ENCODE measurements around the gene FAR2. TPM values are rescaled to one million over a fixed set of nuclear protein-coding genes. Genes with fewer than 3 reads are reported as not detected.
"Not testable (repeated sequence)": the region's sequence is repeated elsewhere in the genome, so short reads cannot be mapped to it uniquely, and the experiment has no call there.

The FAR2 gene
- total and polyA plus RNA-seq, 7 donors, result 0.75 to 1.9 (median 1.6) TPM

- no peaks in the 10 kb centered on the region for H3K27me3 ChIP-seq (ENCODE audit: insufficient read depth in 3 of 3, low read length in 2 of 3)
- no peak for TF ChIP-seq CTCF (IDR thresholded peaks at IDR 0.05)
- DNase-seq, result no peak
- no peak overlapping the region for H3K27ac ChIP-seq
- 88 to 90% (median 88%) methylated on average over 5 of the region's 5 CpGs for WGBS, 3 donors
- H3K9me3 ChIP-seq, result no peaks in the 10 kb centered on the region
- ATAC-seq, result no peak
- no peaks in the 10 kb centered on the region for H3K36me3 ChIP-seq (ENCODE audit: insufficient read depth in 1 of 2, low read depth in 1 of 2)
- H3K4me1 ChIP-seq, result no peaks in the 10 kb centered on the region
- H3K4me3 ChIP-seq, result no peak overlapping the region
- intact Hi-C loops (cut with DNase I), result no loop called here
These were observed 135.1 kb downstream of the FAR2 start for GRCh38 chr12:29283969-29284700.

- intact Hi-C loops (cut with DNase I), result no loop called here
- ATAC-seq (no peak), DNase-seq (no peak)
- no peaks in the 10 kb centered on the region for H3K9me3 ChIP-seq
- no peak for TF ChIP-seq CTCF (IDR thresholded peaks at IDR 0.05)
- H3K27ac ChIP-seq, result no peak overlapping the region
- no peak overlapping the region for H3K4me3 ChIP-seq
- no peaks in the 10 kb centered on the region for H3K4me1 ChIP-seq
- no peaks in the 10 kb centered on the region for H3K27me3 ChIP-seq (ENCODE audit: insufficient read depth in 3 of 3, low read length in 2 of 3)
- WGBS, 3 donors, result 26 to 42% (median 36%) methylated on average over 3 of the region's 3 CpGs
- no peaks in the 10 kb centered on the region for H3K36me3 ChIP-seq (ENCODE audit: insufficient read depth in 1 of 2, low read depth in 1 of 2)
These were observed 137.2 kb downstream of the FAR2 start for GRCh38 chr12:29286081-29286790.

DNA sequence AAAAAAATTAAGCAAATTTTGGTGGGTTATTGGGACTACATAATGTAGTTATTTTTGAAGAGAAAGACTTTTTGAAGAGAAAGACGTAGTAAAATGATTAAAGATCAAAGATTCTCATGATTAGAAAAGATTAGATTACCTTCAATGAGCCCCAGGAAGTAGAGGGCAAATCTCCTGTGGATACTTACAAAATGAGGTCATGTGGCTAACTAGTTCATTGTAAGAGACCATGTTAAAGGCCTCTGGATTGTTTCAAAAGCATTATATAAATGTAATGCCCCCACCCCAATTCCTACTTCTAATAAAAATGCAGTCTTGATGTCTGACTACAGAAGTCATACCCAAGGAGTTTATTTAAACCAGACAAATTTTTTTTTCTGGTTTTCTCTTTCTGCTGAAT lies 138.5 kb downstream of the FAR2 start:
- no peak for TF ChIP-seq CTCF (IDR thresholded peaks at IDR 0.05)
- Histone ChIP-seq H3K9me3 (no peaks in the 10 kb centered on the region), H3K36me3 (ENCODE audit: insufficient read depth in 1 of 2, low read depth in 1 of 2) (no peaks in the 10 kb centered on the region), H3K27me3 (ENCODE audit: insufficient read depth in 3 of 3, low read length in 2 of 3) (no peaks in the 10 kb centered on the region), H3K4me3 (no peak overlapping the region), H3K27ac (no peak overlapping the region), H3K4me1 (no peaks in the 10 kb centered on the region)
- no peak for ATAC-seq
- intact Hi-C loops (cut with DNase I), result no loop called here
- DNase-seq, result no peak
- WGBS, 3 donors, result 78 to 90% (median 85%) methylated on average over 1 of the region's 1 CpG

- intact Hi-C loops (cut with DNase I), result no loop called here
- H3K36me3 ChIP-seq (ENCODE audit: insufficient read depth in 1 of 2, low read depth in 1 of 2), result no peaks in the 10 kb centered on the region
- H3K27ac ChIP-seq, result no peak overlapping the region
- H3K4me1 ChIP-seq, result no peaks in the 10 kb centered on the region
- no peaks in the 10 kb centered on the region for H3K27me3 ChIP-seq (ENCODE audit: insufficient read depth in 3 of 3, low read length in 2 of 3)
- H3K9me3 ChIP-seq, result no peaks in the 10 kb centered on the region
- no peak for TF ChIP-seq CTCF (IDR thresholded peaks at IDR 0.05)
- H3K4me3 ChIP-seq, result no peak overlapping the region
- DNase-seq, result no peak
- no peak for ATAC-seq
These were observed 139.0 kb downstream of the FAR2 start for GRCh38 chr12:29288031-29288430.

DNA sequence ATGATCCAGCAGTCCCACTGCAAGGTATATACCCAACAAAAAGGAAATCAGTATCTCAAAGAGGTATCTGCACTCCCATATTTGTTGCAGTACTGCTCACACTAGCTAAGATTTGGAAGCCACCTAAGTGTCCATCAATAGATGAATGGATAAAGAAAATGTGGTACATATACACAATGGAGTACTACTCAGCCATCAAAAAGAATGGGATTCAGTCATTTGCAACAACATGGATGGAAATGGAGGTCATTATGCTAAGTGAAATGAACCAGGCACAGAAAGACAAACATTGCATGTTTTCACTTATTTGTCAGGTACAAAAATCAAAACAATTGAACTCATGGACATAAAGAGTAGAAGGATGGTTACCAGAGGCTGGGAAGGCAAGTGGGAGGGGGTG lies 141.4 kb downstream of the FAR2 start:
- intact Hi-C loops (cut with DNase I); H3K4me1 ChIP-seq; H3K4me3 ChIP-seq; H3K9me3 ChIP-seq; ATAC-seq; H3K27ac ChIP-seq; H3K36me3 ChIP-seq (ENCODE audit: insufficient read depth in 1 of 2, low read depth in 1 of 2); DNase-seq; H3K27me3 ChIP-seq (ENCODE audit: insufficient read depth in 3 of 3, low read length in 2 of 3): not testable (repeated sequence)

Measured in psoas muscle (tissue), 8 donors.